Mesothelial cell of epicardium (in vitro differentiated cells): ENCODE results near the gene SNX3. TPM values are rescaled to one million over a fixed set of nuclear protein-coding genes. Genes with fewer than 3 reads are reported as not detected.
"Not testable (repeated sequence)": the region's sequence is repeated elsewhere in the genome, so short reads cannot be mapped to it uniquely, and the experiment has no call there.

Experiments
- DNase-seq, 2 experiments: peaks; one replicate each; pipeline ENCODE4 v3.0.0; 2021; ENCODE audit warnings: low spot score in 2 of 2; ENCODE audit not compliant: unreplicated experiment in 2 of 2
- H3K27ac Mint-ChIP-seq: 2 replicates; pipeline ENCODE4 v1.8.0; 2021; ENCODE audit warnings: mixed read lengths
- H3K27me3 Mint-ChIP-seq: 2 replicates; pipeline ENCODE4 v1.8.0; 2021; ENCODE audit warnings: low read depth, mixed read lengths
- H3K36me3 Mint-ChIP-seq: 2 replicates; pipeline ENCODE4 v1.8.0; 2021; ENCODE audit warnings: mixed read lengths
- H3K4me1 Mint-ChIP-seq: 2 replicates; pipeline ENCODE4 v1.8.0; 2021; ENCODE audit warnings: mixed read lengths
- H3K4me3 Mint-ChIP-seq: 2 replicates; pipeline ENCODE4 v1.8.0; 2021; ENCODE audit warnings: mild to moderate bottlenecking, moderate library complexity, mixed read lengths
- H3K9me3 Mint-ChIP-seq: 2 replicates; pipeline ENCODE4 v1.8.0; 2021; ENCODE audit warnings: mixed read lengths
- total RNA-seq: library from RNA; stranded (reverse); gene quantifications from 3 replicates; pipeline ENCODE4 v1.2.1, GENCODE V29; 2021
- TF ChIP-seq, protein P1 (sequence below): fragments of 200-600 bp; sonication (generic); IDR thresholded peaks from one replicate; pipeline ENCODE4 v1.5.0; 2021; ENCODE audit warnings: antibody characterized with exemption; ENCODE audit not compliant: unreplicated experiment

The SNX3 gene
- total RNA-seq, 1 donor from 2014 or later = 74.3 TPM

DNA sequence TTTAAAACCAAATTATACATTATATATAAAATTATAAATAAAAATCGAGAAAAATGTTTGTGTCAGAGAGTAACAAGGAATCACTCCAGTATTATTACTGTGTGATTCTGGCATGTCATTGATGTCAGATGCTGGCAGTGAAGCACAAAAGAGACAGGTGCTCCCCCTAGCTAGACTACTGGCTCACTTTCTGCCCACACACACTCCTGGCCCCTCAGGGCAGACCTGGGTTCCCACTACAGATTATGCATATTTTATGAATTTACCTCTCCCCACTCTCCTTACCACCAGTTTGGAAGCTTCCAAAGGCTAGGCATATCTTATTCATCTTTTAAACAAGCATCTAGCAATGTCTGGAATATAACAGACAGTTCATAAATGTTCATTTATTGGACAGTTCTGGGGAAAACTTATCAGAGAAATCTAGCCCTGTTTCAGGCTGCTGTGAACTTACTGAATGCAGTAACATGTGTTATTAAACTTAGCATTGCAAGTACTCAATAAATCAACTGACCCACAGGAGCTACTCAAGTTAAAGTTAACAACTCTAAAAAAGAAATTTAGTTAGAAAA, 12.8 kb downstream of the SNX3 start:
- H3K9me3 Mint-ChIP-seq = no peaks in the 10 kb centered on the region
- H3K27me3 Mint-ChIP-seq = no peaks in the 10 kb centered on the region
- H3K27ac Mint-ChIP-seq = peak overlapping the region; percentile 21
- H3K4me1 Mint-ChIP-seq = peaks cover 21% of the 10 kb centered on the region
- DNase-seq = no peak
- no peak overlapping the region for H3K4me3 Mint-ChIP-seq
- TF ChIP-seq, protein P1, sequence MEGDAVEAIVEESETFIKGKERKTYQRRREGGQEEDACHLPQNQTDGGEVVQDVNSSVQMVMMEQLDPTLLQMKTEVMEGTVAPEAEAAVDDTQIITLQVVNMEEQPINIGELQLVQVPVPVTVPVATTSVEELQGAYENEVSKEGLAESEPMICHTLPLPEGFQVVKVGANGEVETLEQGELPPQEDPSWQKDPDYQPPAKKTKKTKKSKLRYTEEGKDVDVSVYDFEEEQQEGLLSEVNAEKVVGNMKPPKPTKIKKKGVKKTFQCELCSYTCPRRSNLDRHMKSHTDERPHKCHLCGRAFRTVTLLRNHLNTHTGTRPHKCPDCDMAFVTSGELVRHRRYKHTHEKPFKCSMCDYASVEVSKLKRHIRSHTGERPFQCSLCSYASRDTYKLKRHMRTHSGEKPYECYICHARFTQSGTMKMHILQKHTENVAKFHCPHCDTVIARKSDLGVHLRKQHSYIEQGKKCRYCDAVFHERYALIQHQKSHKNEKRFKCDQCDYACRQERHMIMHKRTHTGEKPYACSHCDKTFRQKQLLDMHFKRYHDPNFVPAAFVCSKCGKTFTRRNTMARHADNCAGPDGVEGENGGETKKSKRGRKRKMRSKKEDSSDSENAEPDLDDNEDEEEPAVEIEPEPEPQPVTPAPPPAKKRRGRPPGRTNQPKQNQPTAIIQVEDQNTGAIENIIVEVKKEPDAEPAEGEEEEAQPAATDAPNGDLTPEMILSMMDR = no peak
- peaks cover 21% of the 10 kb centered on the region for H3K36me3 Mint-ChIP-seq

DNA sequence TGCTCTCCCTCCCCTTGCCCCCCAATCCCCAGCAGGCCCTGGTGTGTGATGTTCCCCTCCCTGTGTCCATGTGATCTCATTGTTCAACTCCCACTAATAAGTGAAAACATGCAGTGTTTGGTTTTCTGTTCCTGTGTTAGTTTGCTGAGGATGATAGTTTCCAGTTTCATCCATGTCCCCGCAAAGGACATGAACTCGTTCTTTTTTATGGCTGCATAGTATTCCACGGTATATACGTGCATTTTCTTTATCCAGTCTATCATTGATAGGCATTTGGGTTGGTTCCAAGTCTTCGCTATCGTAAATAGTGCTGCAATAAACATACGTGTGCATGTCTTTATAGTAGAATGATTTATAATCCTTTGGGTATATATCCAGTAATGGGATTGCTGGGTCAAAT, 15.7 kb downstream of the SNX3 start:
- peaks cover 15% of the 10 kb centered on the region for H3K9me3 Mint-ChIP-seq

DNA sequence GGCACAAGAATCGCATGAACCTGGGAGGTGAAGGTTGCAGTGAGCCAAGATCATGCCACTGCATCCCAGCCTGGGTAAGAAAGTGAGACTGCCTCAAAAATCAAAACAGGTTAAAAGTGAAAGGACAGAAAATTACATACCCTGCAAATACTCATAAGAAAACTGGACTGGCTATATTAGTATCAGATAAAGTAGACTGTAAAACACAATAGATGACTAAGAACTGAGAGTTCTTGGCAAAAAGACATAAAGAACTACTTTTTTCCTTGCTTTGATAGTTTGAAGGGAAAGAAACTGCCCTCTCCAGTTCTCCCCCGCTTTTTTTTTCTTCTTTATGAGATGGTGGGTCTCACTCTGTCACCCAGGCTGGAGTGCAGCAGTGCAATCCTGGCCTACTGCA, 17.0 kb downstream of the SNX3 start:
- DNase-seq = no peak
- TF ChIP-seq, protein P1 = no peak
- Mint-ChIP-seq H3K27me3 (no peaks in the 10 kb centered on the region), H3K27ac (no peak overlapping the region), H3K36me3 (peaks cover 42% of the 10 kb centered on the region), H3K4me3 (no peak overlapping the region), H3K4me1 (peaks cover 8% of the 10 kb centered on the region), H3K9me3 (peaks cover 15% of the 10 kb centered on the region)

More for the DNA sequence above, 15.7 kb downstream of the SNX3 start:
- H3K36me3 Mint-ChIP-seq = peaks cover 36% of the 10 kb centered on the region
- H3K4me3 Mint-ChIP-seq, DNase-seq, H3K27me3 Mint-ChIP-seq, H3K27ac Mint-ChIP-seq, H3K4me1 Mint-ChIP-seq: not testable (repeated sequence)

DNA sequence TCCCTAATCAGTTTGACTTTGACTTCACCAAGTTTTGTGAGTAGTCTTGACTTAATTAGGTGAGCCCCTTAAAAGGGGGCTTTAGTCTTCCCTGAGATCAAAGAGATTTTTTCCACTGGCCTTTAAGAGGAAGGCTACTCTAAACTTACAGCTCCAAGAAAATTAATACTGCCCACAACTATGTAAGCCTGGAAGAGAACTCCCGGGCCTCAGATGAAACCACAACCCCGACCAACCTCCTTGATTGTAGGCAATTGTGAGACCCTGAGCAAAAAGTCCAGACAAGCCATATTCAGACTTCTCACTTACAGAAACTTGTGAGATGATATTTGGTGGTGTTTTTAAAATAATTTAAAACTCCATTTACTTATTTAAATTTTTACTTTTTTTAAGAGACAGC, 18.1 kb downstream of the SNX3 start:
- no peaks in the 10 kb centered on the region for H3K27me3 Mint-ChIP-seq
- H3K36me3 Mint-ChIP-seq = peaks cover 42% of the 10 kb centered on the region
- H3K4me3 Mint-ChIP-seq = no peak overlapping the region
- TF ChIP-seq, protein P1 = no peak
- H3K9me3 Mint-ChIP-seq = peaks cover 15% of the 10 kb centered on the region
- H3K27ac Mint-ChIP-seq = no peak overlapping the region
- H3K4me1 Mint-ChIP-seq = no peaks in the 10 kb centered on the region
- DNase-seq = no peak

DNA sequence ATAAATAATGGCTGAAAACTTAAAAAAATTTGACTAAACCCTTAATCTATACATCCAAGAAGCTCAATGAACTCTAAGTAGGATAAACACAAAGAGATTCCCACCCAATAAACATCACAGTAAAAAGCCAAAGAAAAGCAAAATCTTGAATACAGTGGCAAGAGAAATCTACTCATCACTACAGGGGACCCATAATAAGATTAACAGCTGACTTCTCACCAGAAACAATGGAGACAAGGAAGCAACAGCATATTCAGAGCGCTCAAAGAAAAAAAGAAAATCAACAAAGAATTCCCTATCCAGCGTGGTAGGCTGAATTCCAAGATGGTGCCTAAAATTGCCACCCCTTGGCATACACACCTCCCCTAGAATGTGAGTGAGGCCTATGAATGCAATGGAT, 18.6 kb downstream of the SNX3 start:
- Mint-ChIP-seq H3K4me3 (no peak overlapping the region), H3K9me3 (peaks cover 15% of the 10 kb centered on the region), H3K27me3 (no peaks in the 10 kb centered on the region), H3K36me3 (peaks cover 42% of the 10 kb centered on the region), H3K4me1 (no peaks in the 10 kb centered on the region), H3K27ac (no peak overlapping the region)
- DNase-seq = no peak
- TF ChIP-seq, protein P1 = no peak

DNA sequence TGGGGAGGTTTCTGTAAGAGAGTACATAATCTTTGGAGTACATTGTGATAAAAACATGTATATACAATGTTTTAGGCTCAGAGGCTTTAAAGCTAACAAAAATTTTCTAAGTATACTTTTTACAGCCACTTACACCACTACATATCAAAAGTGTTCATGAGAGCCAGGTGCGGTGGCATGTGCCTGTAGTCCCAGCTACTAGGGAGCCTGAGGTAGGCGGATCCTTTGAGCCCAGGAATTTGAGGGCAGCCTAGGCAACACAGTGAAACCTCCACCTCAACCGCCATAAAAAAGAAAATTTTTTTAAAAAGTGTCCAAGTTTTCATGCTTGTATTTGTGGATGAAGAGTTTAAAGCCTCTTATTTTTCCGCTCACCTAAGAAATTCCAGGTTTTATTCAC, 22.5 kb downstream of the SNX3 start:
- TF ChIP-seq, protein P1 = no peak
- Mint-ChIP-seq H3K9me3 (peaks cover 18% of the 10 kb centered on the region), H3K4me1 (peaks cover 4% of the 10 kb centered on the region), H3K27me3 (no peaks in the 10 kb centered on the region), H3K36me3 (peaks cover 37% of the 10 kb centered on the region), H3K4me3 (no peak overlapping the region), H3K27ac (no peak overlapping the region)
- no peak for DNase-seq
